H9 (cell line): Measurements from ENCODE around the gene SULT1E1. TPM values are rescaled to one million over a fixed set of nuclear protein-coding genes. Genes with fewer than 3 reads are reported as not detected.

Experiments
- DNase-seq: peaks from one replicate; pipeline ENCODE4 v3.0.0-alpha.2; 2017
- H2AFZ ChIP-seq: one replicate; pipeline ENCODE4 v1.6.1; 2013; ENCODE audit warnings: mild to moderate bottlenecking, low read length, control low read depth, moderate library complexity
- H2AK5ac ChIP-seq: 2 replicates; pipeline ENCODE4 v1.6.1; 2013; ENCODE audit warnings: low read length, control low read depth, mixed read lengths; ENCODE audit not compliant: insufficient read length
- H2BK120ac ChIP-seq: one replicate; pipeline ENCODE4 v1.6.1; 2013; ENCODE audit warnings: low read depth, mild to moderate bottlenecking, low read length, control low read depth, inconsistent platforms; ENCODE audit not compliant: poor library complexity, severe bottlenecking
- H2BK12ac ChIP-seq: 2 replicates; pipeline ENCODE4 v1.6.1; 2013; ENCODE audit warnings: low read length, control low read depth, mixed read lengths, low read depth; ENCODE audit not compliant: insufficient read length
- H2BK15ac ChIP-seq: 2 replicates; pipeline ENCODE4 v1.6.1; 2013; ENCODE audit warnings: low read depth, low read length, control low read depth
- H2BK20ac ChIP-seq: one replicate; pipeline ENCODE4 v1.6.1; 2013; ENCODE audit warnings: low read depth, mild to moderate bottlenecking, low read length, control low read depth, inconsistent platforms; ENCODE audit not compliant: poor library complexity, severe bottlenecking
- H2BK5ac ChIP-seq: 2 replicates; pipeline ENCODE4 v1.6.1; 2013; ENCODE audit warnings: low read length, control low read depth, mixed read lengths; ENCODE audit not compliant: insufficient read length
- H3K14ac ChIP-seq: 2 replicates; pipeline ENCODE4 v1.6.1; 2013; ENCODE audit warnings: low read length, control low read depth; ENCODE audit not compliant: insufficient read depth
- H3K18ac ChIP-seq: 2 replicates; pipeline ENCODE4 v1.6.1; 2013; ENCODE audit warnings: low read depth, mild to moderate bottlenecking, mixed read lengths, low read length, control low read depth; ENCODE audit not compliant: insufficient read length
- H3K23ac ChIP-seq: 2 replicates; pipeline ENCODE4 v1.6.1; 2013; ENCODE audit warnings: low read length, control low read depth, mixed read lengths, low read depth; ENCODE audit not compliant: insufficient read length
- H3K23me2 ChIP-seq: 2 replicates; pipeline ENCODE4 v1.6.1; 2013; ENCODE audit warnings: low read depth, mild to moderate bottlenecking, mixed read lengths, low read length, control low read depth; ENCODE audit not compliant: insufficient read length, poor library complexity, severe bottlenecking
- H3K27ac ChIP-seq: 2 replicates; pipeline ENCODE4 v1.5.1; 2013; ENCODE audit warnings: low read length, control low read depth, mixed read lengths, low read depth; ENCODE audit not compliant: insufficient read length
- H3K27me3 ChIP-seq: 2 replicates; pipeline ENCODE4 v1.6.1; 2013; ENCODE audit warnings: low read length, control low read depth, inconsistent platforms; ENCODE audit not compliant: insufficient read depth
- H3K4ac ChIP-seq: 2 replicates; pipeline ENCODE4 v1.6.1; 2013; ENCODE audit warnings: low read depth, mild to moderate bottlenecking, control low read depth, inconsistent platforms, low read length, moderate library complexity
- H3K4me1 ChIP-seq: 2 replicates; pipeline ENCODE4 v1.6.1; 2013; ENCODE audit warnings: low read length, control low read depth, inconsistent platforms; ENCODE audit not compliant: insufficient read depth
- H3K4me2 ChIP-seq: 2 replicates; pipeline ENCODE4 v1.6.1; 2013; ENCODE audit warnings: low read length, control low read depth, mixed read lengths; ENCODE audit not compliant: insufficient read length, insufficient read depth
- H3K56ac ChIP-seq: 2 replicates; pipeline ENCODE4 v1.6.1; 2013; ENCODE audit warnings: low read depth, mild to moderate bottlenecking, mixed read lengths, low read length, control low read depth; ENCODE audit not compliant: insufficient read length
- H3K79me1 ChIP-seq: 2 replicates; pipeline ENCODE4 v1.6.1; 2013; ENCODE audit warnings: low read depth, mild to moderate bottlenecking, moderate library complexity, low read length, control low read depth, inconsistent platforms; ENCODE audit not compliant: insufficient read depth, poor library complexity, severe bottlenecking
- H3K79me2 ChIP-seq: 2 replicates; pipeline ENCODE4 v1.6.1; 2013; ENCODE audit warnings: low read length, control low read depth, inconsistent platforms; ENCODE audit not compliant: insufficient read depth
- H3K9ac ChIP-seq: 2 replicates; pipeline ENCODE4 v1.6.1; 2013; ENCODE audit warnings: low read length, control low read depth, mixed read lengths; ENCODE audit not compliant: insufficient read length; ENCODE audit errors: extremely low read depth
- H3K9me3 ChIP-seq: one replicate; pipeline ENCODE4 v1.6.1; 2013; ENCODE audit warnings: low read depth, low read length, inconsistent platforms; ENCODE audit not compliant: control insufficient read depth
- H3T11ph ChIP-seq: one replicate; pipeline ENCODE4 v1.6.1; 2013; ENCODE audit warnings: mild to moderate bottlenecking, low read length, control low read depth, inconsistent platforms
- H4K20me1 ChIP-seq: one replicate; pipeline ENCODE4 v1.6.1; 2013; ENCODE audit not compliant: control insufficient read depth, insufficient read length, insufficient read depth
- H4K5ac ChIP-seq: 2 replicates; pipeline ENCODE4 v1.6.1; 2013; ENCODE audit warnings: low read depth, mild to moderate bottlenecking, mixed read lengths, low read length, control low read depth; ENCODE audit not compliant: insufficient read length
- H4K8ac ChIP-seq: replicated peaks from 2 replicates; pipeline ENCODE4 v1.6.1; 2013; ENCODE audit warnings: low read length, control low read depth, mixed read lengths, low read depth; ENCODE audit not compliant: insufficient read length
- H4K91ac ChIP-seq: 2 replicates; pipeline ENCODE4 v1.6.1; 2013; ENCODE audit warnings: low read depth, mild to moderate bottlenecking, moderate library complexity, mixed read lengths, low read length, control low read depth; ENCODE audit not compliant: insufficient read length
- H3K27ac Mint-ChIP-seq, 3 experiments: 2 replicates in 2 of 3; 3 replicates in 1 of 3; pipeline ENCODE4 v1.8.0; 2020 to 2021; ENCODE audit warnings: mixed read lengths in 3 of 3, mild to moderate bottlenecking in 1 of 3, moderate library complexity in 1 of 3
- H3K27me3 Mint-ChIP-seq: 2 replicates; pipeline ENCODE4 v1.8.0; 2021; ENCODE audit warnings: low read depth, mild to moderate bottlenecking, moderate library complexity, mixed read lengths
- H3K36me3 Mint-ChIP-seq, 3 experiments: 2 replicates in 2 of 3; 3 replicates in 1 of 3; pipeline ENCODE4 v1.8.0; 2020 to 2021; ENCODE audit warnings: low read depth in 3 of 3, mixed read lengths in 3 of 3; ENCODE audit not compliant: insufficient read depth in 1 of 3
- H3K4me1 Mint-ChIP-seq, 2 experiments: 2 replicates each; pipeline ENCODE4 v1.8.0; 2020; ENCODE audit warnings: mixed read lengths in 2 of 2
- H3K4me3 Mint-ChIP-seq, 2 experiments: 2 replicates in 1 of 2; 3 replicates in 1 of 2; pipeline ENCODE4 v1.8.0; 2020 to 2021; ENCODE audit warnings: mild to moderate bottlenecking in 2 of 2, mixed read lengths in 2 of 2, moderate library complexity in 1 of 2
- H3K9me3 Mint-ChIP-seq, 2 experiments: 2 replicates in 1 of 2; 3 replicates in 1 of 2; pipeline ENCODE4 v1.8.0; 2020; ENCODE audit warnings: mild to moderate bottlenecking in 2 of 2, mixed read lengths in 2 of 2, moderate library complexity in 1 of 2
- total RNA-seq: library from RNA; stranded (reverse); gene quantifications from 2 replicates; pipeline ENCODE4 v1.2.1, GENCODE V29; 2021
- TF ChIP-seq, protein P1 (sequence below): fragments of 200-600 bp; sonication (generic); conservative IDR thresholded peaks from 3 replicates; pipeline ENCODE4 v1.8.0; 2021; ENCODE audit warnings: antibody characterized with exemption, mild to moderate bottlenecking

The SULT1E1 gene
- total RNA-seq, 1 experiment from 2014 or later: not detected

DNA sequence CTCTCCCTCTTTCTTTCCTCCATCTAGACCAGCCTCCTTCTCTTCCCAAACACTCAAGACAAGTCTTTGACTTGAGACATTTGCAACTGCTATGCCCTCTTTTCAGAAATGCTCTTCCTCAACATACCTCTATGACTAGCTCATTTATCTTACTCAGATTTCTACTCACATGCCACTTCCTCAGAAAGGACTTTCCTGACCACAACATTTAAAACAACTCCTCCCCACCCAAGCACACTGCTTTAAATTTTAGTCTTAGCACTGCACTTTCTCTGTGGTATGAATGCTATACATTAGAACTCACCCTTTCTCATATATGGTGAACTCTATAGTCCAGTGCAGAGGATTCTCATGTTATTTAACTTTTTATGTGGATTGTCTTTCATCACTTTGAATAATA, 28.4 kb upstream of the SULT1E1 start:
- no peaks in the 10 kb centered on the region for H3K27me3 Mint-ChIP-seq
- H3K9ac ChIP-seq: no peak overlapping the region
- no peak overlapping the region for H3T11ph ChIP-seq
- H3K4me3 Mint-ChIP-seq: no peak overlapping the region
- peaks cover 6% of the 10 kb centered on the region for H3K9me3 ChIP-seq
- H3K56ac ChIP-seq: no peak overlapping the region
- H2BK20ac ChIP-seq: no peak overlapping the region
- no peaks in the 10 kb centered on the region for H3K79me2 ChIP-seq
- no peak overlapping the region for H3K14ac ChIP-seq
- H3K36me3 Mint-ChIP-seq: peaks cover 1 to 10% (median 5%) of the 10 kb centered on the region in 3 experiments; a peak in 4 of 7 replicates
- H3K4ac ChIP-seq: no peak overlapping the region
- no peak overlapping the region for H4K5ac ChIP-seq
- no peaks in the 10 kb centered on the region for H4K20me1 ChIP-seq
- no peaks in the 10 kb centered on the region for H3K23me2 ChIP-seq
- no peak overlapping the region for H3K27ac Mint-ChIP-seq
- no peak overlapping the region for H3K18ac ChIP-seq
- no peak overlapping the region for H2AFZ ChIP-seq
- no peak overlapping the region for H3K23ac ChIP-seq
- H3K27me3 ChIP-seq: no peaks in the 10 kb centered on the region
- H3K4me2 ChIP-seq: no peak overlapping the region
- H2BK120ac ChIP-seq: no peak overlapping the region
- H2BK15ac ChIP-seq: no peak overlapping the region
- DNase-seq: no peak
- peaks cover 9 to 11% of the 10 kb centered on the region in 2 experiments for H3K9me3 Mint-ChIP-seq
- no peaks in the 10 kb centered on the region for H3K4me1 Mint-ChIP-seq
- no peaks in the 10 kb centered on the region for H3K79me1 ChIP-seq
- H2BK5ac ChIP-seq: no peak overlapping the region
- no peak overlapping the region for H4K8ac ChIP-seq
- H2AK5ac ChIP-seq: no peak overlapping the region
- no peak overlapping the region for H3K27ac ChIP-seq
- H2BK12ac ChIP-seq: no peak overlapping the region
- TF ChIP-seq, protein P1, sequence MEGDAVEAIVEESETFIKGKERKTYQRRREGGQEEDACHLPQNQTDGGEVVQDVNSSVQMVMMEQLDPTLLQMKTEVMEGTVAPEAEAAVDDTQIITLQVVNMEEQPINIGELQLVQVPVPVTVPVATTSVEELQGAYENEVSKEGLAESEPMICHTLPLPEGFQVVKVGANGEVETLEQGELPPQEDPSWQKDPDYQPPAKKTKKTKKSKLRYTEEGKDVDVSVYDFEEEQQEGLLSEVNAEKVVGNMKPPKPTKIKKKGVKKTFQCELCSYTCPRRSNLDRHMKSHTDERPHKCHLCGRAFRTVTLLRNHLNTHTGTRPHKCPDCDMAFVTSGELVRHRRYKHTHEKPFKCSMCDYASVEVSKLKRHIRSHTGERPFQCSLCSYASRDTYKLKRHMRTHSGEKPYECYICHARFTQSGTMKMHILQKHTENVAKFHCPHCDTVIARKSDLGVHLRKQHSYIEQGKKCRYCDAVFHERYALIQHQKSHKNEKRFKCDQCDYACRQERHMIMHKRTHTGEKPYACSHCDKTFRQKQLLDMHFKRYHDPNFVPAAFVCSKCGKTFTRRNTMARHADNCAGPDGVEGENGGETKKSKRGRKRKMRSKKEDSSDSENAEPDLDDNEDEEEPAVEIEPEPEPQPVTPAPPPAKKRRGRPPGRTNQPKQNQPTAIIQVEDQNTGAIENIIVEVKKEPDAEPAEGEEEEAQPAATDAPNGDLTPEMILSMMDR: no peak
- H3K4me1 ChIP-seq: no peaks in the 10 kb centered on the region
- H4K91ac ChIP-seq: no peak overlapping the region
